Body of pancreas (tissue), 4 donors: ENCODE measurements around the gene RABGAP1.

Experiments
- POLR2A ChIP-seq, 3 donors: fragments of 450-650 bp; IDR thresholded peaks; one replicate each; pipeline ENCODE4 v1.6.1; 2016; ENCODE audit warnings: antibody characterized with exemption in 3 of 3, mild to moderate bottlenecking in 2 of 3
- TF ChIP-seq, protein P1 (sequence below), 7 experiments: fragments of 450-650 bp in 4 of 7; fragments of 200-600 bp in 3 of 7; sonication (generic) in 3 of 7; IDR thresholded peaks; one replicate each; pipeline ENCODE4 v1.5.1; 2016 to 2019; ENCODE audit warnings: antibody characterized with exemption in 7 of 7

- TF ChIP-seq POLR2A (IDR thresholded peaks at IDR 0.05), result no peak
- TF ChIP-seq, protein P1, sequence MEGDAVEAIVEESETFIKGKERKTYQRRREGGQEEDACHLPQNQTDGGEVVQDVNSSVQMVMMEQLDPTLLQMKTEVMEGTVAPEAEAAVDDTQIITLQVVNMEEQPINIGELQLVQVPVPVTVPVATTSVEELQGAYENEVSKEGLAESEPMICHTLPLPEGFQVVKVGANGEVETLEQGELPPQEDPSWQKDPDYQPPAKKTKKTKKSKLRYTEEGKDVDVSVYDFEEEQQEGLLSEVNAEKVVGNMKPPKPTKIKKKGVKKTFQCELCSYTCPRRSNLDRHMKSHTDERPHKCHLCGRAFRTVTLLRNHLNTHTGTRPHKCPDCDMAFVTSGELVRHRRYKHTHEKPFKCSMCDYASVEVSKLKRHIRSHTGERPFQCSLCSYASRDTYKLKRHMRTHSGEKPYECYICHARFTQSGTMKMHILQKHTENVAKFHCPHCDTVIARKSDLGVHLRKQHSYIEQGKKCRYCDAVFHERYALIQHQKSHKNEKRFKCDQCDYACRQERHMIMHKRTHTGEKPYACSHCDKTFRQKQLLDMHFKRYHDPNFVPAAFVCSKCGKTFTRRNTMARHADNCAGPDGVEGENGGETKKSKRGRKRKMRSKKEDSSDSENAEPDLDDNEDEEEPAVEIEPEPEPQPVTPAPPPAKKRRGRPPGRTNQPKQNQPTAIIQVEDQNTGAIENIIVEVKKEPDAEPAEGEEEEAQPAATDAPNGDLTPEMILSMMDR (IDR thresholded peaks at IDR 0.05), result no peak
Observed at GRCh38 chr9:123064716-123065115, 123.9 kb downstream of the RABGAP1 start.
